ENCODE results near the gene CFB. TPM values are rescaled to one million over a fixed set of nuclear protein-coding genes. Genes with fewer than 3 reads are reported as not detected.
A peak's percentile ranks its signal among the peaks of the same experiment; 100 is the strongest.

The CFB gene
- total and polyA plus RNA-seq, 4 donors: 2,016 to 3,272 (median 3,140) TPM

DNA sequence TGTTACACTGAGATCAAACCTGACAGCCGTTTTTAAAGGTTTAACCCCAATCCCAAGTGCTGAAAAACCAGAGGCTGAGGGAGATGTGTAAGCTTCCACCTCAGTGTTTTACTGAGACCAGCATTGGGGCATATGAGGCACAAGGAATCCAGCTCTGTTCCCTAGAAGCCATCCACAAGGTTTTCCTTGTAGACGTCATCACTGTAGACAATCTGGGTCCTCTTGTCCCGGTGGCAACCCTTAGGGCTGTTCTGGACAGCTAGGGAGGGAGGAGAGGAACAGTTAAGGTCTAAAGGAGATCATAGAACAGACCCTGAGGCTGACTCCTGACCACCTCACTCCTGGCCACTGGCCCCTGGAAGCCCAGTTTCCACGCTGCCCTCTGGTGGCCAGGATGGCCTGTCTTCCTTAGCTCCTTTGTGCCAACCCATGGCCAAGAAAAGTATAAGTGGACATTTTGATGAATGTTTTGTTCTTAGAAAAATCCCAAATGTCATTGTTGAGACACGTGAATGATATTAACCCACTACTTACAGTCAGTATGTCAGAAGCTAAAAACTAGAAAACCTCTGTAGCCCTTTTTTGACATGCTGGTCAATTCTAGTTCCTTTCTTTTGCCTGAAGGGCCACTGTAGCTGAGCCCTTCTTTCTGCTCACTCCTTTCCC lies 6.4 kb downstream of the CFB start (continued):
- TF ChIP-seq, protein P1, sequence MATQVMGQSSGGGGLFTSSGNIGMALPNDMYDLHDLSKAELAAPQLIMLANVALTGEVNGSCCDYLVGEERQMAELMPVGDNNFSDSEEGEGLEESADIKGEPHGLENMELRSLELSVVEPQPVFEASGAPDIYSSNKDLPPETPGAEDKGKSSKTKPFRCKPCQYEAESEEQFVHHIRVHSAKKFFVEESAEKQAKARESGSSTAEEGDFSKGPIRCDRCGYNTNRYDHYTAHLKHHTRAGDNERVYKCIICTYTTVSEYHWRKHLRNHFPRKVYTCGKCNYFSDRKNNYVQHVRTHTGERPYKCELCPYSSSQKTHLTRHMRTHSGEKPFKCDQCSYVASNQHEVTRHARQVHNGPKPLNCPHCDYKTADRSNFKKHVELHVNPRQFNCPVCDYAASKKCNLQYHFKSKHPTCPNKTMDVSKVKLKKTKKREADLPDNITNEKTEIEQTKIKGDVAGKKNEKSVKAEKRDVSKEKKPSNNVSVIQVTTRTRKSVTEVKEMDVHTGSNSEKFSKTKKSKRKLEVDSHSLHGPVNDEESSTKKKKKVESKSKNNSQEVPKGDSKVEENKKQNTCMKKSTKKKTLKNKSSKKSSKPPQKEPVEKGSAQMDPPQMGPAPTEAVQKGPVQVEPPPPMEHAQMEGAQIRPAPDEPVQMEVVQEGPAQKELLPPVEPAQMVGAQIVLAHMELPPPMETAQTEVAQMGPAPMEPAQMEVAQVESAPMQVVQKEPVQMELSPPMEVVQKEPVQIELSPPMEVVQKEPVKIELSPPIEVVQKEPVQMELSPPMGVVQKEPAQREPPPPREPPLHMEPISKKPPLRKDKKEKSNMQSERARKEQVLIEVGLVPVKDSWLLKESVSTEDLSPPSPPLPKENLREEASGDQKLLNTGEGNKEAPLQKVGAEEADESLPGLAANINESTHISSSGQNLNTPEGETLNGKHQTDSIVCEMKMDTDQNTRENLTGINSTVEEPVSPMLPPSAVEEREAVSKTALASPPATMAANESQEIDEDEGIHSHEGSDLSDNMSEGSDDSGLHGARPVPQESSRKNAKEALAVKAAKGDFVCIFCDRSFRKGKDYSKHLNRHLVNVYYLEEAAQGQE (IDR thresholded peaks at IDR 0.05): no peak

DNA sequence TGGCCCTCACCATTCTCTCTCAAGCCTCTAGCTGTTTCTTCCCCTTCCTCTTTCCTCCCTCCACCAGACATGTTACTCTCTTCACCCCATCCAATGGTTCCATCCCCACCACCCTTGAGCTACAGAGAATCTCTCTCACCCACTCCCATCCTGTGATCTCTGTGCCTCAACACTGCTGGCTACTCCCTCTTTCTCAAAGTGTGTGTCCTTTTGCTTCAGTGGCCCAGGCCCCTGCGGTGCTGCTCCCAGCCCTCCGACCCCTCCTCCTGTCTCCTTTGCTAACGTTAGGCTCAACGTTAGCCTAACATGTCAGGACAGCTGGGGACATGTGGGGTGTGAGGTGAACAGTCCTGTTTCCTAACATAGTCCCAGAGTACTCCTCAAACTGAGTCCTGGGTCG lies 7.0 kb downstream of the CFB start:
- no peak for DNase-seq (ENCODE audit: low spot score)
- Histone ChIP-seq H3K36me3 (ENCODE audit: control insufficient read depth in 4 of 4, insufficient read depth in 3 of 4, low read depth in 1 of 4, low read length in 3 of 4) (peaks cover 8 to 75% (median 51%) of the 10 kb centered on the region in 4 donors), H3K27me3 (ENCODE audit: control insufficient read depth in 4 of 4, insufficient read depth in 4 of 4, low read length in 3 of 4) (no peaks in the 10 kb centered on the region), H3K9ac (ENCODE audit: low read depth in 1 of 2, low read length in 2 of 2) (no peak overlapping the region), H3K27ac (ENCODE audit: low read depth in 1 of 2, low read length in 2 of 2) (peak overlapping the region; percentile 19 to 39), H3K9me3 (ENCODE audit: control insufficient read depth in 4 of 4, low read length in 3 of 4) (no peaks in the 10 kb centered on the region), H3K4me3 (ENCODE audit: low read depth in 1 of 3, low read length in 3 of 3) (no peak overlapping the region), H3K4me1 (ENCODE audit: control insufficient read depth in 4 of 4, insufficient read depth in 4 of 4, low read length in 3 of 4) (peaks cover 0 to 28% (median 17%) of the 10 kb centered on the region in 4 donors)
- WGBS: 63% methylated on average over 5 of the region's 5 CpGs
- TF ChIP-seq, protein P2, sequence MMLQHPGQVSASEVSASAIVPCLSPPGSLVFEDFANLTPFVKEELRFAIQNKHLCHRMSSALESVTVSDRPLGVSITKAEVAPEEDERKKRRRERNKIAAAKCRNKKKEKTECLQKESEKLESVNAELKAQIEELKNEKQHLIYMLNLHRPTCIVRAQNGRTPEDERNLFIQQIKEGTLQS (IDR thresholded peaks at IDR 0.05): no peak
- TF ChIP-seq SP1 (IDR thresholded peaks at IDR 0.05) (no peak), EGR1 (IDR thresholded peaks at IDR 0.05; ENCODE audit: low read depth in 2 of 2) (no peak), HNF4A (conservative IDR thresholded peaks at IDR 0.05) (no peak), JUND (IDR thresholded peaks at IDR 0.05) (no peak), FOXA2 (IDR thresholded peaks at IDR 0.05) (no peak), NR2F2 (IDR thresholded peaks at IDR 0.05) (no peak), HNF4G (IDR thresholded peaks at IDR 0.05) (no peak), FOXA1 (IDR thresholded peaks at IDR 0.05) (no peak), YY1 (IDR thresholded peaks at IDR 0.05) (no peak), GABPA (IDR thresholded peaks at IDR 0.05 in 1 of 2, conservative IDR thresholded peaks at IDR 0.05 in 1 of 2) (no peak), TAF1 (conservative IDR thresholded peaks at IDR 0.05) (no peak), RXRA (IDR thresholded peaks at IDR 0.05) (no peak)
- TF ChIP-seq, protein P3, sequence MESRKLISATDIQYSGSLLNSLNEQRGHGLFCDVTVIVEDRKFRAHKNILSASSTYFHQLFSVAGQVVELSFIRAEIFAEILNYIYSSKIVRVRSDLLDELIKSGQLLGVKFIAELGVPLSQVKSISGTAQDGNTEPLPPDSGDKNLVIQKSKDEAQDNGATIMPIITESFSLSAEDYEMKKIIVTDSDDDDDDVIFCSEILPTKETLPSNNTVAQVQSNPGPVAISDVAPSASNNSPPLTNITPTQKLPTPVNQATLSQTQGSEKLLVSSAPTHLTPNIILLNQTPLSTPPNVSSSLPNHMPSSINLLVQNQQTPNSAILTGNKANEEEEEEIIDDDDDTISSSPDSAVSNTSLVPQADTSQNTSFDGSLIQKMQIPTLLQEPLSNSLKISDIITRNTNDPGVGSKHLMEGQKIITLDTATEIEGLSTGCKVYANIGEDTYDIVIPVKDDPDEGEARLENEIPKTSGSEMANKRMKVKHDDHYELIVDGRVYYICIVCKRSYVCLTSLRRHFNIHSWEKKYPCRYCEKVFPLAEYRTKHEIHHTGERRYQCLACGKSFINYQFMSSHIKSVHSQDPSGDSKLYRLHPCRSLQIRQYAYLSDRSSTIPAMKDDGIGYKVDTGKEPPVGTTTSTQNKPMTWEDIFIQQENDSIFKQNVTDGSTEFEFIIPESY (IDR thresholded peaks at IDR 0.05): no peak
- TF ChIP-seq, protein P4, sequence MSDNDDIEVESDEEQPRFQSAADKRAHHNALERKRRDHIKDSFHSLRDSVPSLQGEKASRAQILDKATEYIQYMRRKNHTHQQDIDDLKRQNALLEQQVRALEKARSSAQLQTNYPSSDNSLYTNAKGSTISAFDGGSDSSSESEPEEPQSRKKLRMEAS (IDR thresholded peaks at IDR 0.05): no peak
- TF ChIP-seq, protein P1 (IDR thresholded peaks at IDR 0.05): no peak
- TF ChIP-seq, protein P5, sequence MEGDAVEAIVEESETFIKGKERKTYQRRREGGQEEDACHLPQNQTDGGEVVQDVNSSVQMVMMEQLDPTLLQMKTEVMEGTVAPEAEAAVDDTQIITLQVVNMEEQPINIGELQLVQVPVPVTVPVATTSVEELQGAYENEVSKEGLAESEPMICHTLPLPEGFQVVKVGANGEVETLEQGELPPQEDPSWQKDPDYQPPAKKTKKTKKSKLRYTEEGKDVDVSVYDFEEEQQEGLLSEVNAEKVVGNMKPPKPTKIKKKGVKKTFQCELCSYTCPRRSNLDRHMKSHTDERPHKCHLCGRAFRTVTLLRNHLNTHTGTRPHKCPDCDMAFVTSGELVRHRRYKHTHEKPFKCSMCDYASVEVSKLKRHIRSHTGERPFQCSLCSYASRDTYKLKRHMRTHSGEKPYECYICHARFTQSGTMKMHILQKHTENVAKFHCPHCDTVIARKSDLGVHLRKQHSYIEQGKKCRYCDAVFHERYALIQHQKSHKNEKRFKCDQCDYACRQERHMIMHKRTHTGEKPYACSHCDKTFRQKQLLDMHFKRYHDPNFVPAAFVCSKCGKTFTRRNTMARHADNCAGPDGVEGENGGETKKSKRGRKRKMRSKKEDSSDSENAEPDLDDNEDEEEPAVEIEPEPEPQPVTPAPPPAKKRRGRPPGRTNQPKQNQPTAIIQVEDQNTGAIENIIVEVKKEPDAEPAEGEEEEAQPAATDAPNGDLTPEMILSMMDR (IDR thresholded peaks at IDR 0.05; ENCODE audit: low read depth, low read length, missing input control): no peak
